OCI-LY3 (cell line): ENCODE measurements around the gene UBE2E1.

Source experiments
- H2AFZ ChIP-seq: fragments of 200-600, 300-600 bp; shearing (Covaris generic); 2 replicates; pipeline ENCODE4 v1.6.0; 2014; ENCODE audit warnings: antibody characterized with exemption, low read depth, low read length
- H3K27ac ChIP-seq: fragments of 200-600, 300-600 bp; sonication (generic); 2 replicates; pipeline ENCODE4 v1.5.1; 2014; ENCODE audit warnings: mild to moderate bottlenecking, low read length, moderate library complexity, mixed read lengths
- H3K27me3 ChIP-seq: fragments of 200-600, 300-600 bp; sonication (generic); 2 replicates; pipeline ENCODE4 v1.6.1; 2014; ENCODE audit warnings: low read depth, low read length, mixed read lengths
- H3K36me3 ChIP-seq: fragments of 200-600, 300-600 bp; sonication (generic); replicated peaks from 2 replicates; pipeline ENCODE3; 2014; ENCODE audit warnings: low read depth, low read length, mixed read lengths
- H3K4me1 ChIP-seq: fragments of 300-600, 200-600 bp; sonication (generic); 2 replicates; pipeline ENCODE4 v1.6.1; 2014; ENCODE audit warnings: low read length, mixed read lengths
- H3K4me2 ChIP-seq: fragments of 200-600, 300-600 bp; sonication (generic); 2 replicates; pipeline ENCODE4 v1.6.1; 2014; ENCODE audit warnings: low read length, mixed read lengths
- H3K4me3 ChIP-seq: fragments of 300-600, 200-600 bp; sonication (generic); 2 replicates; pipeline ENCODE4 v1.5.1; 2014; ENCODE audit warnings: antibody characterized with exemption, mild to moderate bottlenecking, low read length, moderate library complexity
- H3K79me2 ChIP-seq: fragments of 300-600, 200-600 bp; shearing (Covaris generic); 2 replicates; pipeline ENCODE4 v1.6.1; 2014; ENCODE audit warnings: mild to moderate bottlenecking, low read length, mixed read lengths
- H3K9ac ChIP-seq: fragments of 300-600, 200-600 bp; shearing (Covaris generic); 2 replicates; pipeline ENCODE4 v1.6.0; 2014; ENCODE audit warnings: mild to moderate bottlenecking, low read length, moderate library complexity
- H3K9me3 ChIP-seq: fragments of 200-600, 300-600 bp; shearing (Covaris generic); 2 replicates; pipeline ENCODE4 v1.6.1; 2014; ENCODE audit warnings: low read length, mixed read lengths; ENCODE audit not compliant: insufficient read depth
- H4K20me1 ChIP-seq: fragments of 200-600, 300-600 bp; sonication (generic); 2 replicates; pipeline ENCODE4 v1.6.1; 2016; ENCODE audit warnings: low read length, mixed read lengths; ENCODE audit not compliant: insufficient read depth
- EZH2phosphoT487 ChIP-seq: fragments of 200-600 bp; shearing (Covaris generic); IDR thresholded peaks from 2 replicates; pipeline ENCODE4 v1.6.1; 2018; ENCODE audit warnings: antibody characterized with exemption, mixed run types, low read depth
- TF ChIP-seq, protein P1 (sequence below): fragments of 200-600, 300-600 bp; sonication (generic); IDR thresholded peaks from 2 replicates; pipeline ENCODE4 v1.5.1; 2014; ENCODE audit warnings: antibody characterized with exemption, low read length, low read depth

The UBE2E1 gene

DNA sequence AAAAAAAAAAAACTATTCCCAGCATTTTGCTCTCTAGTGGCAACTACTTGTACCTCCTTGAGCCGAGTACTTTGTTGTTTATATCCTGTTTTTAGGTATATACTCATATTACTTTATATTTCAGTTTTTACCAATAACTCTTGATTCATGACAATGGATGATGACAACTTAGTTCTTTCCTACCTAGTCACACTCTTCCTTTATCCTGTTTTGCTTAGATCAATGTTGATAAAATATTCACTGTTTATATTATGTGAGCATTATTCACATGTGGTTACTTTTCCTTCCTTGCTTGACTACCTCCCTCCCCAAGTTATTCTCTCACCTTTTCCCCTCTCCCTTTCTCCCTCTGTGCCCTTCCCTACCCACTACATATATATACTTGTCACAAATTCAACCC is 57.3 kb downstream of the UBE2E1 start:
- peaks cover 12% of the 10 kb centered on the region for H3K4me1 ChIP-seq
- H3K79me2 ChIP-seq: peaks cover 35% of the 10 kb centered on the region
- H4K20me1 ChIP-seq: peaks cover 76% of the 10 kb centered on the region

DNA sequence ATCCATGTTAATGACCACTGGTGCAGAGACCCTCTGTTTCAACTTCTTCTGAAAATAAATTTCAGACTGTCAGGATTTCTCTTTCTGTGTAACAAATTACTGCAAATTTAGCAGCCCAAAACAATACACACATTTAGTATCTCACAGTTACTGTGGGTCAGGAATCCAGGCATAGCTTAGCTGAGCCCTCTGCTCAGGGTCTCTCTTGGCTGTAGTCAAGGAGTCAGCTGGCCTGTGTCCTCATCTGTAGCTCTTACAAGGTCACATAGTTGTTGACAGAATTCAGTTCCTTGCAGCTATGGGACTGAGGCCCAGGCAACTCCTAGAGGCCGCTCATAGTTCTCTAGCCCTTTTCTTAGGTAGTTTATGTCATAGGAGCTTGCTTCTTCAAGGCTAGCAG is 59.2 kb downstream of the UBE2E1 start:
- H3K4me3 ChIP-seq: no peak overlapping the region
- H3K9me3 ChIP-seq: no peaks in the 10 kb centered on the region
- H2AFZ ChIP-seq: no peak overlapping the region
- H3K27ac ChIP-seq: no peak overlapping the region
- H3K9ac ChIP-seq: no peak overlapping the region
- H3K27me3 ChIP-seq: no peaks in the 10 kb centered on the region
- peaks cover 31% of the 10 kb centered on the region for H3K79me2 ChIP-seq
- peaks cover 3% of the 10 kb centered on the region for H3K36me3 ChIP-seq
- peaks cover 11% of the 10 kb centered on the region for H3K4me1 ChIP-seq
- H3K4me2 ChIP-seq: no peak overlapping the region
- TF ChIP-seq, protein P1, sequence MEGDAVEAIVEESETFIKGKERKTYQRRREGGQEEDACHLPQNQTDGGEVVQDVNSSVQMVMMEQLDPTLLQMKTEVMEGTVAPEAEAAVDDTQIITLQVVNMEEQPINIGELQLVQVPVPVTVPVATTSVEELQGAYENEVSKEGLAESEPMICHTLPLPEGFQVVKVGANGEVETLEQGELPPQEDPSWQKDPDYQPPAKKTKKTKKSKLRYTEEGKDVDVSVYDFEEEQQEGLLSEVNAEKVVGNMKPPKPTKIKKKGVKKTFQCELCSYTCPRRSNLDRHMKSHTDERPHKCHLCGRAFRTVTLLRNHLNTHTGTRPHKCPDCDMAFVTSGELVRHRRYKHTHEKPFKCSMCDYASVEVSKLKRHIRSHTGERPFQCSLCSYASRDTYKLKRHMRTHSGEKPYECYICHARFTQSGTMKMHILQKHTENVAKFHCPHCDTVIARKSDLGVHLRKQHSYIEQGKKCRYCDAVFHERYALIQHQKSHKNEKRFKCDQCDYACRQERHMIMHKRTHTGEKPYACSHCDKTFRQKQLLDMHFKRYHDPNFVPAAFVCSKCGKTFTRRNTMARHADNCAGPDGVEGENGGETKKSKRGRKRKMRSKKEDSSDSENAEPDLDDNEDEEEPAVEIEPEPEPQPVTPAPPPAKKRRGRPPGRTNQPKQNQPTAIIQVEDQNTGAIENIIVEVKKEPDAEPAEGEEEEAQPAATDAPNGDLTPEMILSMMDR: no peak
- no peak for TF ChIP-seq EZH2phosphoT487
- H4K20me1 ChIP-seq: peaks cover 63% of the 10 kb centered on the region

More for the DNA sequence above, 57.3 kb downstream of the UBE2E1 start:
- Histone ChIP-seq H3K27ac (no peak overlapping the region), H3K27me3 (no peaks in the 10 kb centered on the region), H2AFZ (no peak overlapping the region), H3K9me3 (no peaks in the 10 kb centered on the region), H3K4me3 (no peak overlapping the region), H3K36me3 (peaks cover 3% of the 10 kb centered on the region), H3K9ac (no peak overlapping the region), H3K4me2 (no peak overlapping the region)
- TF ChIP-seq, protein P1: no peak
- TF ChIP-seq EZH2phosphoT487: no peak

DNA sequence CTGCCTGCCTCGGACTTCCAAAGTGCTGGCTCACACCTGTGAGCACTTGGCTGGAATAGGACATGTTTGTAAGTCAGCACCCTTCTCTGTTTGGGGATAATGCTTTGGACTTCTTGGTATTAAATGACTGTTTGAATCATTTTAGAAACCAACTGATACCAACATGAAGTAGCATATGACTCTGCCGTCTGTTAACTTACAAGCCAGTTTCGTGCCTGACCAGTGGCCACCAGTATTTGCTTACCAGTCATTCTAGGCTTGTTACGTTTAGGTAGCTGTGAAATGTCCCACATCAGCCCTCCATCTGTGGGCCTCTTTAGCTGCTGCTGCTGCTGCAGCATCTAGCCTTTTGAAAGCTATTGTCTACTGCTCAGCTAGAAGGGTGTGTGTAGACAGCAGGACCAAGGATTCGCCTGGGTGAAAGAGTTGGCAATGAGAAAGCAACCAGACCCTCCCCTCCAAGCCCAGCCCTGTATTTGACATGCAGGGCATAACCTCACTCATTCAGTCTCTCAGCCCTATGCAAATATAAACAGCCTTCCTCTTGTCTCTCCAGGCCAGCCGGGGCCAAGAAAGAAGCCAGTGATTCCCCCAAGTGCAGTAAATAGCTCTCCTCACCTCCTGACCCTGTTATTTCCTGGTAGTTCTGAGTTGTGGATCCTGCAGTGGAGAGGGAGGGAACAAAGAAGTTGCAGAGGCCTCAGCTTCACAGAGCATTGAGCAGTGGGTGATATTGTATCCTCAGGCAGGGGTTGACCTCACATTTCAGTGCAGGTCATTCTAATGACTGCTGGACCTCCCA is 60.0 kb downstream of the UBE2E1 start:
- no peak overlapping the region for H3K4me3 ChIP-seq
- H2AFZ ChIP-seq: no peak overlapping the region
- peaks cover 28% of the 10 kb centered on the region for H3K79me2 ChIP-seq
- no peaks in the 10 kb centered on the region for H3K9me3 ChIP-seq
- peaks cover 3% of the 10 kb centered on the region for H3K36me3 ChIP-seq
- TF ChIP-seq, protein P1: no peak
- TF ChIP-seq EZH2phosphoT487: no peak
- peaks cover 54% of the 10 kb centered on the region for H4K20me1 ChIP-seq
- no peak overlapping the region for H3K27ac ChIP-seq
- H3K4me1 ChIP-seq: peaks cover 11% of the 10 kb centered on the region
- no peaks in the 10 kb centered on the region for H3K27me3 ChIP-seq
- H3K9ac ChIP-seq: no peak overlapping the region
- no peak overlapping the region for H3K4me2 ChIP-seq

DNA sequence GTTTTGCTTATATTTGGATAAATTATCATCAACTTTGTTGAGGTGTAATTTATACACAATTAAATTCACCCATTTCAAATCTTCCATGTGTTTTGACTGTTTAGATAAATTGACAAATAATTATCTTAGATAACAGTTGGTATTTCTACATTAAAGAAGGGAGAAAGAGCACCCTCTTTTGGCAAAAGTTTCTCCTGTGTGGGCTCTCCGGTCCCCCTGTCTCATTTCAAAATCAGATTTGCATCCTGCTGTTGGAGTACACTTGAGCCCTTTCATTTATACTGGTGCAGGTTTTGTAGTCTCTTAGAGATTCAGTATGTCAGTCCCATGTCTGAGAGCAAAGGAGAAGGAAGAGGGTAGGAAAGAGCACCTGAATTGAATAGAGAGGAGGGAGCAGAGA is 61.6 kb downstream of the UBE2E1 start:
- Histone ChIP-seq H3K4me3 (no peak overlapping the region), H3K27ac (no peak overlapping the region), H3K36me3 (peaks cover 3% of the 10 kb centered on the region), H3K27me3 (no peaks in the 10 kb centered on the region), H3K4me1 (peaks cover 11% of the 10 kb centered on the region), H3K79me2 (peaks cover 25% of the 10 kb centered on the region), H3K9me3 (no peaks in the 10 kb centered on the region), H3K4me2 (no peak overlapping the region), H3K9ac (no peak overlapping the region), H4K20me1 (peaks cover 38% of the 10 kb centered on the region), H2AFZ (no peak overlapping the region)
- TF ChIP-seq, protein P1: peak; percentile 68
- TF ChIP-seq EZH2phosphoT487: no peak
